GM18502 (cell line): ENCODE results near the gene MLLT3.

Source experiments
- ATAC-seq: cut with Tn5 transposase; IDR thresholded peaks from one replicate; pipeline ENCODE4 v1.9.1; 2021; ENCODE audit warnings: mild to moderate bottlenecking; ENCODE audit not compliant: unreplicated experiment, poor library complexity

MLLT3 gene

DNA sequence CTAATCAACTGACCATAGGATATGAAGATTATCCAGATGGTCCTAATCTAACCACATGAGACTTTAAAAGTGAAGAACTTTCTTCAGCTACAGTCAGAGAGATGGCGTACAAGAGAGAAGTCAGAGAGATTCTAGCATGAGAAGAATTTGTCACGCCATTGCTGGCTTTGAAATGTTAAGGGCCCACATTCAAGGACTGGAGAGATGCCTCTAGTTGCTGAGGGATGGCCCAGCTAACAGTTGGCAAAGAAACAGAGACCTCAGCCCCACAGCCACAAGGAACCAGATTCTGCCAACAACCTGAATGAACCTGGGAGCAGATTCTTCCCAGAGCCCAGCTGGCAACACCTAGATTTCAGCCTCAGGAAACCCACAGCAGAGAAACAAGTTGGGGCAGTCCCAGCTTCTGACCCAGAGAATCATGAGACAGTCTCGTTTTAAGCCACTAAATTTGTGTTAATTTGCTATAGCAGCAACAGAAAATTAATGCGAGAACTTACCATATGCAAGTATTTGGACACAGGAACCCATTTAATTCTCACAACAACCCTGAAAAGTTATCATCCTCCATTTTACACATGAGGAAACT lies 132.0 kb downstream of the MLLT3 start:
- no peak for ATAC-seq

GRCh38 chr9:20488691-20489090 lies 133.6 kb downstream of the MLLT3 start:
- ATAC-seq = no peak

DNA sequence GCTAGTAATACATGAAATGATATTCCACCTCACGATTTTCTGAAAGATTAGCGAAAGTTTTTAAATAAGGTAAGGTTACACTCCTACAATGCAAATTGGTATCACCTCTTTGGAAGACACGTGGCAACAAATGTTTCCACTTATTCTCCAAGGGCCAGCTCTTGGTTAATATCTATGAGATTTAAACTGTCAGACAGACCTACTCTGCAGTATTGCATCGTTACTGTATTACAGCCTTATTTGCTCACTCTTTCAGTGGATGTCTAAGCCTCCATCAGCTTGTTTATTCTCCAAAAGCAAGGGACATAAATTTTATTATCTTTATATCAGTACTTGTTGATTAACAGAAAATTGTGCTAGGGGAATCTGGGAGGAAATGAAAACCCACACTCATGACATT lies 135.7 kb downstream of the MLLT3 start:
- no peak for ATAC-seq

GRCh38 chr9:20481437-20481836 lies 140.9 kb downstream of the MLLT3 start:
- ATAC-seq = no peak

DNA sequence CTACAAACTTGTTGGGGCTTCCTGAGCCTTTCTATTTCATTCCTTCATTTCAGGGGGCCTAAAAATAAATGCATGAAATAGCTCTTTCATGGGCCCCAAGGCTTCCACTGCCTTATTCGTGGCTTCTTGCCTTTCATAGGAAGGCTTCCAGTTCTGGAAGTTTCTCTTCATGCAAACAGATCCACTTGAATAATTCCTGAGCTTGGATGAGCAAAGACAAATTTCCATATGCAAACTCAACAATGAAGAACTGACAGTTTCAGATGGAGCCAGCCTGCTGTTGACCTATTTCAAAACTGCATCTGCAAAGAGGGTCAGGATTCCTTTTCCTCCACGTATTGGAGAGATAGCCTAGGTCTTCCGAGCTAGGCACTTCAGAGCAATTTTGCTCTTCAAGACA lies 142.1 kb downstream of the MLLT3 start:
- peak; percentile 17 for ATAC-seq

GRCh38 chr9:20479419-20480155 lies 142.7 kb downstream of the MLLT3 start:
- ATAC-seq = peak; percentile 87

DNA sequence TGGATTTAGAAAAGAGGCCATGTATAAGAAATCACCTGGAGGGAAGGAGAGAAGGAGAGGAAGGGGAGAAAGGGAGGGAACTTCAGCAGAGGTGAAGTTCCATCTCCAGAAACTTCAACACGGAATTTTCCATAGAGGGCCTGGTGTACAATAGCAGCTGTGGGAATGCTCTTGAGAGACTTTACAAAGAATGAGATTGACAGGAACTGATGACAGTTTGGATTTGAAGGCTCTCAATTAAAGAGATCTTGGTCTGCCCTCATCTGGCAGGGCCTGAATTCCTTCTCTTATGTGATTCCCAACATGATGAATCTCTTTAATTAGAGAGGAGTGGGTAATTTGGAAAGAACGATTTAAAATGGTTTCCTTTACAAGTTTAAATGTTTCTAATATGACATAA lies 143.5 kb downstream of the MLLT3 start:
- ATAC-seq = no peak

DNA sequence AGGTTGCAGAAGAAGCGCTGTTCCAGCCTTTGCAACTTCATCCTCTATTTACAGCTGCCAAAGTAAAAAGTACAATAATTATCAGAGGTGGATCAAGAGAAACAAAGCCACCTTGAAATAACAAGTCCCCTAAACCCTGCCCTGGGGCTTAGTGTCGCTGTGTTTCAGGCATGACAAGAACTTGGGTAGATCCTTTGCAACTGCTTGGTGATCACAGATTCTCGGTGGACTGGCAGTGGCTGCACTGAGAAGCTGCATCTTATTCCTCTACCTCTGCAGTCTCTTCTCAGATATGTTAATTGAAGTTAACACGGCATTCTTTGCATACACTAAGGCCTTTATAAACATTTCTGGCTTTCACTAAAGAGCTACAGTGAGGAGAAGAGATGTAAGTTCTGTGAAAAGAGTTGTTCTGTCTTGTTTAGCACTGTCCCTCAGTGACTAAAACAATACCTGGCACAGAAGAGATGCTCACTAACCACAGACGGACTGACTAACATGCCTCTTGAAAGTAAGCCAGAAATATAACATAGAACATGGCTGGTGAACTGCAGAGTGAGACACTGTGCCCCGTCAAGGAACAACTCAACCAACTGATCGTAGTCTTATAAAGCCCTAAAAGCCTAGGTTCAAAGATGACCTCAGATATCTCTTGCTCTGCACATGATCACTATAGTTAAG lies 144.2 kb downstream of the MLLT3 start:
- no peak for ATAC-seq

DNA sequence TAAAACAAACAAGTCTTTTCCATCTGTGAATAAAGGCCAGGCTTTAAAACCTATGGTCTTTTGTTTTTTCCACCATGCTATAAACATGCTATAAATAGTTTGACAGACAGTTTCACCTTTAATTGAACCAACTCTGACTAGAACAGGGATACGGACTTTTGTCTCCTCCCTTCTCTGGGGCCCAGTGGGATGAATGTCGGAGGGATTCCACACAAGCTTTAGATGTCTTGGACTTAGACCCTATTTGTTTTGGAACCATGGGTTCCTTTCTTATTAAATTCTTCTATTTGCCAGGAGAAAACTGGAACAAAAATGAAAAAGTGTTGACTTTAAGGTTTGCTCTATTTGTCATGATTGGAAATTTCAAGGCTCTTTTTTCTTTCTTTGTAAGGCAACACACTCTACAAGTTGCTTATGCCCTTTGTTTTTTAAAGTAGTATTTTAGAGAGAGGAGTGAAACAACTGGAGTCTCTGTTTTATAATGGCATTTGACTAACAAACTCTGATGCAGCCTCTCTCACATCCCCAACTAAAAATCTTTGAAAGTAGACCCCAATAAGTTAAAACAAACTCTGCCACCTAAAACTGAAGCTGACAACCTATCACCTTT lies 145.3 kb downstream of the MLLT3 start:
- ATAC-seq = no peak

DNA sequence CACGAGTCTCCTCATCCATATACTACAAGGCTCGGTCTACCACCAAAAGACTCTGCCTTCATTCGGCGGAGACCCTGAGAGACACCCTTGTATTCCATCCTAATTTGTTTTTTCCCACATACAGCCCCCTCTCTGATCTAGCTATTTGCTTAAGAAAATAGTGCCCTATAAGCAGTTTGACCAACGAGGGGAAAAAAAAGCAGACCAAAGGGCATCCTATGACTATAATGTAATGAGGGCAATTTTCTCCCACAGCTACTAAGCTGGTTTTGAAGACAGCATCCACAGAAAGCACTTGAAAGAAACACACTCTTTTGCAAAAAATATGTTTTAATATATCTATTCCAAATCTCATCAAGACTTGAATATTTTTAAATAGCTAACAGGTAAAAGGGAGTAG lies 147.8 kb downstream of the MLLT3 start:
- no peak for ATAC-seq

GRCh38 chr9:20473515-20474013 lies 148.7 kb downstream of the MLLT3 start:
- ATAC-seq = no peak

- no peak for ATAC-seq
These were observed 149.8 kb downstream of the MLLT3 start for GRCh38 chr9:20472342-20473045.

DNA sequence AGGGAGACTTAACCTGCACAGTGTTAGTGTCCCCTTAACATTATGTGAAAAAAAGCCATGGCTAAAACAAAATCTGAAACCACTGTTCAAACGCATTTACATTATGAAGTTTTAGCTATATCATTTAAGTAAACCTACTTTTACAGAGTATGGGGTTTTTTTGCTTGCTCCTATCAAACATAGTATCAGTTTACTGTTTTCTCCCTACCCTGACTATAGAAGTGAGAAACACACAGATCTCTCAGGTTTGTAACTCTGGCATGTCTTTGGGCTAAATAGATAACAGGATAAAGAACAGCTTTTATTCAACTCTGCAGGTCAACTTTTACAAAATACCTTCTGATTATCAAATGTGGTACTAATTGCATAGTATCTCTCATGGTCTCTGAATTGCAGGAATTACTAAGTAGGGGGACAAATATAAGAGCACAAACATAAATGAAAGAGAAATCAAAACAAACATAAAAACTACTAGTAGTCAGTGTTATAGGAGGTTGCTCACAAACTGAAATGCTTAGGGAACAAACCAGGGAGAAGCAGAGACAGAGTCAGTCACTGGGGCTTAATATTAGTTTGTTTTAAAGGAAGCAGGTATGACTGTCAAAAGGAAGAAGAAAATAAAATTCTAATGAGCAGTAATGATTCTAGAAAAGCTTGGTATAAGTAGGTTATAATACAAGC lies 155.8 kb downstream of the MLLT3 start:
- no peak for ATAC-seq

- ATAC-seq = no peak
These were observed 158.1 kb downstream of the MLLT3 start for GRCh38 chr9:20464242-20464641.

- ATAC-seq = no peak
These were observed 158.5 kb downstream of the MLLT3 start for GRCh38 chr9:20463823-20464222.

GRCh38 chr9:20462410-20462809 lies 159.9 kb downstream of the MLLT3 start:
- ATAC-seq = no peak

- no peak for ATAC-seq
These were observed 175.0 kb downstream of the MLLT3 start for GRCh38 chr9:20447291-20447690.

- ATAC-seq = no peak
These were observed 176.1 kb downstream of the MLLT3 start for GRCh38 chr9:20446248-20446647.

DNA sequence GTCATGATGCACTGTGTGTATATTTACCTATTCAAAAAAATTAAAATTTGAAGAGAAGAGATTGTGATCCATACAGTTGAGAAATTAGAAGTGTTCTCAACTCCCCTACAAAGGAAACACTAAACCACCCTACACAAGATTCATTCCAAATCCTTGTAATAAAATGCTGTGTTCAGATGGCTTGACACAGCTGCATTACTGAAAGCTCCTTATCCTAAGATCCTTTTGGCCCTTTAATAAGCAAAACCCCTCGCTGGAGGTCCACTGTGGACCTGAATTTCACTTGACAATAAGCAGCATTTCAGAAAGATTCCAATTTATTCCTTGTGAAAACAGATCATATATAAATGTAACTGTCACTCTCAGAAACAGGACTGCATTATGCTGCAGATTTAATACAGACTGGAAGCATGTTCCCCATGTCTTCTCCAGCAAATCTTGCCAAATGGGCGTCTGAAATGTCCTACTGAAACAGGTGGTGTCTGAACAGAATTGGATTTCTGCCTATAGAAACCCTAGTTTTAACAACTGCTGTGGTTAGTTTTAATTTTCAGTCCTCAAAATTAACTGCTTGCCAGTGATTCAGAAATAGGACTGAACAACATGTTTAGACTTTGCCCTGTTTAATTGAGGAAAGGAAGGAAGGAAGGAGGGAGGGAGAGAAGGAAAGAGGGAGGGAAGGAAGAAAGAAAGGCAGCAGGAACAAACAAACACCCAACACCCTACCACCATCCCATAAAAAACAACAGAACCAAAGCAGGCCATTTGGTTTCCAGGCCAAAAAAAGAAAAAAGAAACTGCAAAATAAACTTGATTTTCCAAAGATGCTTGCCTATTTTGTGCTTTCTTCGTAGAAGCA lies 179.6 kb downstream of the MLLT3 start:
- no peak for ATAC-seq
